ENCODE data around the gene HRH1.

Gene HRH1

DNA sequence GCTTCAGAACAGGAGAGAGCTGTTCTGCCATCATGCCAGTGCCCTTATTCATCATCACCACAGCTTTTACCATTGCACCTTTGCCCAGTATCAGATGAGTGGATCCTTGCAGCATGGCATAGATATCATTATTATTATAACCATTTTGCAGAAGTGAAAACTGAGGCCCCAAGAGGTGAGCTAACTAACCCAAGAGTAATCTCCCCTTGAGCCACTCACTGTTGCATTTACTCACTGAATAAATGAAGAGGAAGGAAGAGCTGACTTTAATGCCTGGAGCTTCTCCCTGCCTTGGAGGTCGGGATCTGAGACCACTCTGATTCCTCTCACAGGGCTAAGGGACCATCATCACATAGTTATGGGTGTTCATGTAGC, 32.0 kb downstream of the HRH1 start:
- TF ChIP-seq GLIS1 (tag by site-specific recombination; IDR thresholded peaks at IDR 0.05) (no peak), ZNF610 (tag by site-specific recombination; IDR thresholded peaks at IDR 0.05; ENCODE audit: borderline replicate concordance) (no peak), ZEB2 (tag by site-specific recombination; IDR thresholded peaks at IDR 0.05) (no peak), ZNF521 (tag by site-specific recombination; IDR thresholded peaks at IDR 0.05) (no peak), ZNF701 (tag by site-specific recombination; IDR thresholded peaks at IDR 0.05) (no peak), ZNF624 (tag by site-specific recombination; IDR thresholded peaks at IDR 0.05) (no peak)
- TF ChIP-seq, protein P1, sequence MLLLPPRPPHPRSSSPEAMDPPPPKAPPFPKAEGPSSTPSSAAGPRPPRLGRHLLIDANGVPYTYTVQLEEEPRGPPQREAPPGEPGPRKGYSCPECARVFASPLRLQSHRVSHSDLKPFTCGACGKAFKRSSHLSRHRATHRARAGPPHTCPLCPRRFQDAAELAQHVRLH (tag by site-specific recombination; IDR thresholded peaks at IDR 0.05), result no peak
- ChIA-PET CTCF (no interaction called here), POLR2A (no interaction called here)
- no peaks in the 10 kb centered on the region for H3K9me3 ChIP-seq (ENCODE audit: control insufficient read depth, insufficient read depth, low read depth, low read length)
- H3K4me1 ChIP-seq (ENCODE audit: control insufficient read depth, insufficient read depth, low read length), result no peaks in the 10 kb centered on the region
- no peaks in the 10 kb centered on the region for H3K36me3 ChIP-seq (ENCODE audit: control insufficient read depth in 2 of 2, insufficient read depth in 1 of 2, low read length in 2 of 2)
- H3K4me3 ChIP-seq (ENCODE audit: low read depth, low read length), result no peak overlapping the region
- no peak overlapping the region for H3K27ac ChIP-seq (ENCODE audit: extremely low read depth, low read depth, low read length)

DNA sequence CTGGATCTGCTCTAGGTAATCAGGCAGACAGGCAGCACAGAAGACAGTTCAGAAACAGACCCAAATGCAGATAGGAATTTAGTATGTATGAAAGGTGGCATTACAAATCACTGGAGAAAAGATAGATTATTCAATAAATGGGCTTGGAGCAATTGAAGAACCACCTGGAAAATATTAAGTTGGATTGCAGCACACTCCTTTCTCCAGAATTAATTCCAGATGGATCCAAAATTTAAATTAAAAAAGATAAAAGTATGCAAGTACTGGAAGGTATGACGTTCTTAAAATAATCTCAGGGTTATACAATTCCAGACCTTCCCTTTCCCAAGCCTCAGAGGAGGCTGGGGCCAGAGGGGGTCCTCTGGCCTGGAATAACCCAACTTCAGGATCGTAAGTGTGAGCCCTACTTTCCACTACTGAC, 32.5 kb downstream of the HRH1 start:
- TF ChIP-seq SCRT1 (tag by site-specific recombination; IDR thresholded peaks at IDR 0.05; ENCODE audit: borderline replicate concordance) (0 out of 2 replicates have a peak, but pooled peaks have one; percentile 26), MYNN (tag by site-specific recombination; IDR thresholded peaks at IDR 0.05; ENCODE audit: borderline replicate concordance) (no peak), ZNF341 (tag by site-specific recombination; IDR thresholded peaks at IDR 0.05; ENCODE audit: low read depth) (no peak), ZNF221 (tag by site-specific recombination; IDR thresholded peaks at IDR 0.05; ENCODE audit: borderline replicate concordance) (no peak), ZNF311 (tag by site-specific recombination; IDR thresholded peaks at IDR 0.05; ENCODE audit: borderline replicate concordance) (no peak), IKZF3 (tag by site-specific recombination; IDR thresholded peaks at IDR 0.05) (no peak), ZNF335 (tag by site-specific recombination; conservative IDR thresholded peaks at IDR 0.05) (0 out of 2 replicates have a peak, but pooled peaks have one; percentile 12), ZNF600 (tag by site-specific recombination; IDR thresholded peaks at IDR 0.05) (no peak), ZNF548 (tag by site-specific recombination; IDR thresholded peaks at IDR 0.05) (no peak), ZNF473 (tag by site-specific recombination; IDR thresholded peaks at IDR 0.05) (no peak)
- TF ChIP-seq, protein P2, sequence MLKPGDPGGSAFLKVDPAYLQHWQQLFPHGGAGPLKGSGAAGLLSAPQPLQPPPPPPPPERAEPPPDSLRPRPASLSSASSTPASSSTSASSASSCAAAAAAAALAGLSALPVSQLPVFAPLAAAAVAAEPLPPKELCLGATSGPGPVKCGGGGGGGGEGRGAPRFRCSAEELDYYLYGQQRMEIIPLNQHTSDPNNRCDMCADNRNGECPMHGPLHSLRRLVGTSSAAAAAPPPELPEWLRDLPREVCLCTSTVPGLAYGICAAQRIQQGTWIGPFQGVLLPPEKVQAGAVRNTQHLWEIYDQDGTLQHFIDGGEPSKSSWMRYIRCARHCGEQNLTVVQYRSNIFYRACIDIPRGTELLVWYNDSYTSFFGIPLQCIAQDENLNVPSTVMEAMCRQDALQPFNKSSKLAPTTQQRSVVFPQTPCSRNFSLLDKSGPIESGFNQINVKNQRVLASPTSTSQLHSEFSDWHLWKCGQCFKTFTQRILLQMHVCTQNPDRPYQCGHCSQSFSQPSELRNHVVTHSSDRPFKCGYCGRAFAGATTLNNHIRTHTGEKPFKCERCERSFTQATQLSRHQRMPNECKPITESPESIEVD (tag by site-specific recombination; IDR thresholded peaks at IDR 0.05), result no peak
- TF ChIP-seq, protein P3, sequence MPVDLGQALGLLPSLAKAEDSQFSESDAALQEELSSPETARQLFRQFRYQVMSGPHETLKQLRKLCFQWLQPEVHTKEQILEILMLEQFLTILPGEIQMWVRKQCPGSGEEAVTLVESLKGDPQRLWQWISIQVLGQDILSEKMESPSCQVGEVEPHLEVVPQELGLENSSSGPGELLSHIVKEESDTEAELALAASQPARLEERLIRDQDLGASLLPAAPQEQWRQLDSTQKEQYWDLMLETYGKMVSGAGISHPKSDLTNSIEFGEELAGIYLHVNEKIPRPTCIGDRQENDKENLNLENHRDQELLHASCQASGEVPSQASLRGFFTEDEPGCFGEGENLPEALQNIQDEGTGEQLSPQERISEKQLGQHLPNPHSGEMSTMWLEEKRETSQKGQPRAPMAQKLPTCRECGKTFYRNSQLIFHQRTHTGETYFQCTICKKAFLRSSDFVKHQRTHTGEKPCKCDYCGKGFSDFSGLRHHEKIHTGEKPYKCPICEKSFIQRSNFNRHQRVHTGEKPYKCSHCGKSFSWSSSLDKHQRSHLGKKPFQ (tag by site-specific recombination; IDR thresholded peaks at IDR 0.05), result no peak
- TF ChIP-seq, protein P4, sequence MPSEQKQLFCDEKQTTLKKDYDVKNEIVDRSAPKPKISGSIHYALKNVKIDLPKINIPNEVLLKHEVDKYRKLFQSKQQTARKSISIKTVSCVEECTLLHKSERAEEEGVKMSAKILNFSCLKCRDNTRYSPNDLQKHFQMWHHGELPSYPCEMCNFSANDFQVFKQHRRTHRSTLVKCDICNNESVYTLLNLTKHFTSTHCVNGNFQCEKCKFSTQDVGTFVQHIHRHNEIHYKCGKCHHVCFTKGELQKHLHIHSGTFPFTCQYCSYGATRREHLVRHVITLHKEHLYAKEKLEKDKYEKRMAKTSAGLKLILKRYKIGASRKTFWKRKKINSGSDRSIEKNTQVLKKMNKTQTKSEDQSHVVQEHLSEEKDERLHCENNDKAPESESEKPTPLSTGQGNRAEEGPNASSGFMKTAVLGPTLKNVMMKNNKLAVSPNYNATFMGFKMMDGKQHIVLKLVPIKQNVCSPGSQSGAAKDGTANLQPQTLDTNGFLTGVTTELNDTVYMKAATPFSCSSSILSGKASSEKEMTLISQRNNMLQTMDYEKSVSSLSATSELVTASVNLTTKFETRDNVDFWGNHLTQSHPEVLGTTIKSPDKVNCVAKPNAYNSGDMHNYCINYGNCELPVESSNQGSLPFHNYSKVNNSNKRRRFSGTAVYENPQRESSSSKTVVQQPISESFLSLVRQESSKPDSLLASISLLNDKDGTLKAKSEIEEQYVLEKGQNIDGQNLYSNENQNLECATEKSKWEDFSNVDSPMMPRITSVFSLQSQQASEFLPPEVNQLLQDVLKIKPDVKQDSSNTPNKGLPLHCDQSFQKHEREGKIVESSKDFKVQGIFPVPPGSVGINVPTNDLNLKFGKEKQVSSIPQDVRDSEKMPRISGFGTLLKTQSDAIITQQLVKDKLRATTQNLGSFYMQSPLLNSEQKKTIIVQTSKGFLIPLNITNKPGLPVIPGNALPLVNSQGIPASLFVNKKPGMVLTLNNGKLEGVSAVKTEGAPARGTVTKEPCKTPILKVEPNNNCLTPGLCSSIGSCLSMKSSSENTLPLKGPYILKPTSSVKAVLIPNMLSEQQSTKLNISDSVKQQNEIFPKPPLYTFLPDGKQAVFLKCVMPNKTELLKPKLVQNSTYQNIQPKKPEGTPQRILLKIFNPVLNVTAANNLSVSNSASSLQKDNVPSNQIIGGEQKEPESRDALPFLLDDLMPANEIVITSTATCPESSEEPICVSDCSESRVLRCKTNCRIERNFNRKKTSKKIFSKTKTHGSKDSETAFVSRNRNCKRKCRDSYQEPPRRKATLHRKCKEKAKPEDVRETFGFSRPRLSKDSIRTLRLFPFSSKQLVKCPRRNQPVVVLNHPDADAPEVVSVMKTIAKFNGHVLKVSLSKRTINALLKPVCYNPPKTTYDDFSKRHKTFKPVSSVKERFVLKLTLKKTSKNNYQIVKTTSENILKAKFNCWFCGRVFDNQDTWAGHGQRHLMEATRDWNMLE (tag by site-specific recombination; conservative IDR thresholded peaks at IDR 0.05; ENCODE audit: low read depth), result no peak
- TF ChIP-seq, protein P5, sequence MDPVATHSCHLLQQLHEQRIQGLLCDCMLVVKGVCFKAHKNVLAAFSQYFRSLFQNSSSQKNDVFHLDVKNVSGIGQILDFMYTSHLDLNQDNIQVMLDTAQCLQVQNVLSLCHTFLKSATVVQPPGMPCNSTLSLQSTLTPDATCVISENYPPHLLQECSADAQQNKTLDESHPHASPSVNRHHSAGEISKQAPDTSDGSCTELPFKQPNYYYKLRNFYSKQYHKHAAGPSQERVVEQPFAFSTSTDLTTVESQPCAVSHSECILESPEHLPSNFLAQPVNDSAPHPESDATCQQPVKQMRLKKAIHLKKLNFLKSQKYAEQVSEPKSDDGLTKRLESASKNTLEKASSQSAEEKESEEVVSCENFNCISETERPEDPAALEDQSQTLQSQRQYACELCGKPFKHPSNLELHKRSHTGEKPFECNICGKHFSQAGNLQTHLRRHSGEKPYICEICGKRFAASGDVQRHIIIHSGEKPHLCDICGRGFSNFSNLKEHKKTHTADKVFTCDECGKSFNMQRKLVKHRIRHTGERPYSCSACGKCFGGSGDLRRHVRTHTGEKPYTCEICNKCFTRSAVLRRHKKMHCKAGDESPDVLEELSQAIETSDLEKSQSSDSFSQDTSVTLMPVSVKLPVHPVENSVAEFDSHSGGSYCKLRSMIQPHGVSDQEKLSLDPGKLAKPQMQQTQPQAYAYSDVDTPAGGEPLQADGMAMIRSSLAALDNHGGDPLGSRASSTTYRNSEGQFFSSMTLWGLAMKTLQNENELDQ (tag by site-specific recombination; IDR thresholded peaks at IDR 0.05; ENCODE audit: low read depth), result no peak
- CTCF ChIA-PET, result no interaction called here
- H3K9me3 ChIP-seq (ENCODE audit: control insufficient read depth, insufficient read depth, low read depth, low read length), result no peaks in the 10 kb centered on the region
- no peak overlapping the region for H3K27ac ChIP-seq (ENCODE audit: extremely low read depth, low read depth, low read length)
- POLR2A ChIA-PET, result no interaction called here
- H3K4me3 ChIP-seq (ENCODE audit: low read depth, low read length), result no peak overlapping the region
- no peaks in the 10 kb centered on the region for H3K4me1 ChIP-seq (ENCODE audit: control insufficient read depth, insufficient read depth, low read length)
- no peaks in the 10 kb centered on the region for H3K36me3 ChIP-seq (ENCODE audit: control insufficient read depth in 2 of 2, insufficient read depth in 1 of 2, low read length in 2 of 2)

Measured in HEK293 (cell line).